Ascending aorta (tissue), 2 donors: ENCODE results near the gene RPS6KA2. TPM values are rescaled to one million over a fixed set of nuclear protein-coding genes. Genes with fewer than 3 reads are reported as not detected.

Experiments used
- DNase-seq, 2 donors: peaks; one replicate each; pipeline ENCODE4 v3.0.0-alpha.2; 2019; ENCODE audit warnings: low spot score in 2 of 2
- H3K27ac ChIP-seq, 2 donors: fragments of 200-600 bp; sonication (generic); one replicate each; pipeline ENCODE4 v1.5.1; 2016 to 2017; ENCODE audit warnings: mild to moderate bottlenecking in 1 of 2
- H3K27me3 ChIP-seq: fragments of 200-600 bp; sonication (generic); one replicate; pipeline ENCODE4 v1.5.1; 2017
- H3K36me3 ChIP-seq, 2 donors: fragments of 200-600 bp; sonication (generic); one replicate each; pipeline ENCODE4 v1.5.1; 2016
- H3K4me1 ChIP-seq, 2 donors: fragments of 200-600 bp; sonication (generic); one replicate each; pipeline ENCODE4 v1.5.1; 2016 to 2017; ENCODE audit warnings: mild to moderate bottlenecking in 1 of 2
- H3K4me3 ChIP-seq, 2 donors: fragments of 200-600 bp; sonication (generic); one replicate each; pipeline ENCODE4 v1.5.1; 2016 to 2017; ENCODE audit warnings: mild to moderate bottlenecking in 1 of 2
- H3K9me3 ChIP-seq, 2 donors: fragments of 200-600 bp; sonication (generic); one replicate each; pipeline ENCODE4 v1.5.1; 2016
- intact Hi-C: fragments of 100-400 bp; cut with DNase I; formaldehyde crosslinking; loops from one replicate; pipeline ENCODE4 v1.15.1; 2023
- total RNA-seq: library from RNA; depleted of rRNA; stranded (reverse); fragments of >200 nt; gene quantifications from one replicate; pipeline ENCODE4 v1.1.0, GENCODE V29; 2016
- TF ChIP-seq, protein P1 (sequence below), 3 experiments: fragments of 200-600 bp in 2 of 3; fragments of 450-650 bp in 1 of 3; sonication (generic) in 2 of 3; IDR thresholded peaks; one replicate each; pipeline ENCODE4 v1.5.1; 2016 to 2019; ENCODE audit warnings: antibody characterized with exemption in 3 of 3, mild to moderate bottlenecking in 1 of 3, moderate library complexity in 1 of 3

RPS6KA2 gene
- total RNA-seq, 1 donor from 2014 or later: 196 TPM

DNA sequence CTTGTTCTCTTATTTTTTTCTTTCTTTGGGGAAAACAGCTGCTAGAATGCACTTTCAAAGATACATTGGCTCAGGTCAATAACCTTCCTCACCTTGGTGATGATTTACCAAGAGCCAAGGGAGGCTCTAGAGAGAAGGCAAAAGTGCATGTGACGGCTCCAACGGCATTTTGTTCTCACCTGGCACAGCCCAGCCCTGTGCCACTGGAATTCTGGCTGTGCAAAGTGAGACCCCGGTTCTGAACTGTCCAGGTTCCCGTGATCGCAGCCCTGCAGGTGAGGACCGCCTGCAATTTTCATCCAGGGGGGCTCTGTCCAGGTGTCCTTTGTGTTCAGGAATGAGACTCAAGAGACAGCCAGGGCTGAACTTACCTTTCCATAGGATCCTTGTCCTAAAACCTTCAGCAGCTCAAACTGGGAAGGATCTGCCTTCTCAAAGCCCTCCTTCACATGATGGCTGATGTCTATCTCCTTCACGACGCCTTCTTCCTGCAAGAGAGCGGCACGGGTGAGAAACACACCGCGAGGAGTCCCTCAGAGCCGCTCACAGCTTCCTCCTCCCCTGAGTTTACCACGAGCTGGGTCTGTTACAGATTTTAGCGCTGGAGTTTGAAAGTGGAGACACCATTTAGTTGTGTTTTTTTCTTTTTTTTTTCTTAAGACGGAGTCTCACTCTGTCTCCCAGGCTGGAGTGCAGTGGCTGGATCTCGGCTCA, 88.6 kb downstream of the RPS6KA2 start:
- H3K4me1 ChIP-seq: no peaks in the 10 kb centered on the region
- no peaks in the 10 kb centered on the region for H3K27me3 ChIP-seq
- peaks cover 0 to 31% of the 10 kb centered on the region in 2 donors for H3K36me3 ChIP-seq
- TF ChIP-seq, protein P1, sequence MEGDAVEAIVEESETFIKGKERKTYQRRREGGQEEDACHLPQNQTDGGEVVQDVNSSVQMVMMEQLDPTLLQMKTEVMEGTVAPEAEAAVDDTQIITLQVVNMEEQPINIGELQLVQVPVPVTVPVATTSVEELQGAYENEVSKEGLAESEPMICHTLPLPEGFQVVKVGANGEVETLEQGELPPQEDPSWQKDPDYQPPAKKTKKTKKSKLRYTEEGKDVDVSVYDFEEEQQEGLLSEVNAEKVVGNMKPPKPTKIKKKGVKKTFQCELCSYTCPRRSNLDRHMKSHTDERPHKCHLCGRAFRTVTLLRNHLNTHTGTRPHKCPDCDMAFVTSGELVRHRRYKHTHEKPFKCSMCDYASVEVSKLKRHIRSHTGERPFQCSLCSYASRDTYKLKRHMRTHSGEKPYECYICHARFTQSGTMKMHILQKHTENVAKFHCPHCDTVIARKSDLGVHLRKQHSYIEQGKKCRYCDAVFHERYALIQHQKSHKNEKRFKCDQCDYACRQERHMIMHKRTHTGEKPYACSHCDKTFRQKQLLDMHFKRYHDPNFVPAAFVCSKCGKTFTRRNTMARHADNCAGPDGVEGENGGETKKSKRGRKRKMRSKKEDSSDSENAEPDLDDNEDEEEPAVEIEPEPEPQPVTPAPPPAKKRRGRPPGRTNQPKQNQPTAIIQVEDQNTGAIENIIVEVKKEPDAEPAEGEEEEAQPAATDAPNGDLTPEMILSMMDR (IDR thresholded peaks at IDR 0.05): no peak
- no peak overlapping the region for H3K27ac ChIP-seq
- H3K9me3 ChIP-seq: no peaks in the 10 kb centered on the region
- intact Hi-C loops: no loop called here
- DNase-seq: no peak
- no peak overlapping the region for H3K4me3 ChIP-seq

DNA sequence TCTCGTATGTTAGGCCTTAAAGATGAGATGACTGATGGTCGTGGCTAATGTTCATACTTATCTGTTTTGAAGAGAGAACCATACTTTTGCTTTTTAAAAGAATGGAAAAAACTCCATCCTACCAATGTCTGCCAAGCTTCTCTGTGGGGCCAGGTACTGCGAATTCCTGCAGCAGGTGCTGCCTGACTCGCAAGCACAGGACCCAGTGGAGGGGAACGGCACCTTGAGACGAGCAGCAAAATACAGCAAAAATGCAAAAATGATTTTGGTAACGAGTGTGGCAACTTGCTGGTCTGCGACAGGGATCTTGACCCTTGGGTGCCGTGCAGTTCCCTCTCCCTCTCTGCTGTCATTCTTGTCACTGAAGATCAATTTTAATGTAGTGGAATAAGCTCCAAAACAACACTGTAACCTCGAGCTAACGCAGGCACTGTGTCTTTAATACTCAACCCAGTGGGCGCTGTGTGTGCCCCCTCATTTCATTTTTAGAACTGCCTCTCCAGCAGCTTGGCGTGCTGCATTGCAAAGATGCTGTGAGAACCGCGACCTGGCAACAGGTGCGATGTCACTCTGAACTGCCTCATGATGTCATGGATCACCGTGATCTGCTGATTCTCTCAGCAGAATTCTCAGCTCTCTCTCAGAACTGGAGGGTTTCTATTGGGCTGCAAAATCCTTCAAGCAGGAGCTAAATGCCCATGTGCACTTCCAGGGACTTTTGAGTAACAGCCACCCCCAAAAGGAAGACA, 92.2 kb downstream of the RPS6KA2 start:
- H3K4me3 ChIP-seq: no peak overlapping the region
- H3K36me3 ChIP-seq: peaks cover 6 to 44% of the 10 kb centered on the region in 2 donors
- no peaks in the 10 kb centered on the region for H3K9me3 ChIP-seq
- DNase-seq: no peak
- H3K27ac ChIP-seq: no peak overlapping the region
- no peaks in the 10 kb centered on the region for H3K4me1 ChIP-seq
- TF ChIP-seq, protein P1 (IDR thresholded peaks at IDR 0.05): no peak
- no peaks in the 10 kb centered on the region for H3K27me3 ChIP-seq
- intact Hi-C loops: no loop called here

DNA sequence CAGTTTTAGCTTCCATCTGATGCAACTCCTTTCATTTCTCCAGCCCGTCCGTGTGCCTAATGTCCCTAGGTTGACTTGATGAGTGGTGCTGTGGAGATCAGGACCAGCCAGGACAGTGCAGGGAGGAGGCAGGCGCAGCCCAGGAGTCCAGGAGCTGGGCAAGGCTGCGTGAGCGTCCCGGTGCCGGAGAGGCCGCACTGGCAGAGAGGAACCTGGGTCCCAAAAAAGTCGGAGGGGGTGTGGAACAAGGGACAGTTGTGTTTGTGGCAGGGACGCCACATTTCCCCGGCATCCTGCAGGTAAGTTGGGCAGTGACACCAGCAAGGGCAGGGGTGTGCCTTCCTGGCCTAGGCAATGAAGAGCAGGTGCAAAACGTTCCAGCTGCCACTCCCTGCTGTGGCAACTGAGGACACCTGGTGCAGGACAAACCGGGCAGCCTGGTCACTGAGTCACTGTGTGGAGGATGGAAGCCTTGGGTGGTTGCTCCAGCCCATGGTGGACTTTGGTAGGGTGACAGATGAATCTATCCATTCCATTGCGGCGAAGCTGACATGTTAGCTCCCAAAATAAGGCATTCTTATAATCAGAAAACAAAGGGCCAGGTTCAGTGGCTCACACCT, 93.7 kb downstream of the RPS6KA2 start:
- DNase-seq: no peak
- Histone ChIP-seq H3K36me3 (peaks cover 6 to 48% of the 10 kb centered on the region in 2 donors), H3K27me3 (no peaks in the 10 kb centered on the region), H3K4me1 (no peaks in the 10 kb centered on the region), H3K9me3 (no peaks in the 10 kb centered on the region), H3K4me3 (no peak overlapping the region), H3K27ac (no peak overlapping the region)
- intact Hi-C loops: no loop called here
- TF ChIP-seq, protein P1 (IDR thresholded peaks at IDR 0.05): no peak

DNA sequence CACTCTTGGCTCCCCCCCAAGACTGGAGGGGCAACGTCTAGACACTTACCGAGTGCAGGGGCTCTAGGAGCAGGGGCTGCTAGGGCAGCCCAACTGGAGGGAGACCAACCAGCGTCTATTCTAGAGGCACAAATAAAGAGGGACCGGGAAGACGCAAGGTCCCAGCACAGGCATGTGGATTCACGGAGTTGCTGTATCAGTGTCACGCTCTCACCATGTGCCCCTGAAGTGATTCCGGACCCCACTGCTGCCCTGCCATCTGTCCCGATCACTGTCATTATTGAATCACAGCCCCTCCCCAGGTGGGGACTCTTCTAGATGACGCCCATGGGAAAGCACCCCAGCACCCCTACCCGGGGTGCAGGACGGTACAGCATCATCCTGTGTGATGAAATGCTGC, 94.7 kb downstream of the RPS6KA2 start:
- Histone ChIP-seq H3K9me3 (no peaks in the 10 kb centered on the region), H3K36me3 (peaks cover 6 to 45% of the 10 kb centered on the region in 2 donors), H3K27ac (no peak overlapping the region), H3K27me3 (no peaks in the 10 kb centered on the region), H3K4me3 (no peak overlapping the region), H3K4me1 (no peaks in the 10 kb centered on the region)
- no peak for DNase-seq
- TF ChIP-seq, protein P1 (IDR thresholded peaks at IDR 0.05): no peak
- intact Hi-C loops: no loop called here

DNA sequence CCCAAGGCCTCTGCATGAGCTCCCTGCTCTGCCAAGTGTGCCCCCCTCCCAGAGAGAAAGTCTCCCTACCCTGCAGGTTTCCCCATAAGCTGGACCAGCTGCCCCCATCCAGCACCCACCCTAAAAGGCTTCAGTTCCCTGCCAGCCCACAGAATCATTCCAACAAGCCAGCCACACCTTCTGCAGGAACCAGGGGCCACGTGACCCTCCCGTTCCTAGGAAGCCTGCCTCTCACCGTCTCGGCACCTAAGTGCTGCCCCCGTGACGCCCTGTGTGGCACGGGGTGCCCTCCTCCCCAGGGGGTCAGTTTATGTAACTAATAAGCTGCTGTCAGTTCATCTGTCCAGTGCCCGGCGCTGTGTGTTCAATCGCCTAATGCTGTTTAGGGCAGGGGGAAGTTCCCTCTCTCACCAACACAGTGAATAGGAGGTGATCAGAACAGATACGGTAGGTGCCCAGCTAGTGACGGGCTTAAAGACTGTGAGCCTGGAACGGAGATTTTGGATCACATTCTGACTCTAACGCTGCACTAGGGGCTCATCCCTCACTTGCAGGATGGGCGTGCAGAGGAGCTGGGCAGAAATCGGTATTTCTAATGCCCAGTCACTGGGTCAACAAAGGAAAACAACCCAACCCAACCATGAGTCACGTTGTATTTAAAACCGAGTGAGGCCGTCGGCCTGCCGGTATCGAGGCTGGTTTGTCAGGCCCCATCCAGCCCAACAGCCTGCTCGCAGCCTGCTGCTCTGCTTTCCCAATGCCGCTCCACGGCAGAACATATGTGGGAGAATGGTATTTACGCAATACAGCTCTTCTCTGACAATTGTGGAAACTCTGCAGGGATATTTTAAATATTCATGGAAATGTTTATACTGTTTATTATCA, 96.6 kb downstream of the RPS6KA2 start:
- Histone ChIP-seq H3K4me3 (no peak overlapping the region), H3K36me3 (peaks cover 6 to 32% of the 10 kb centered on the region in 2 donors), H3K9me3 (no peaks in the 10 kb centered on the region), H3K27ac (no peak overlapping the region), H3K4me1 (no peaks in the 10 kb centered on the region), H3K27me3 (no peaks in the 10 kb centered on the region)
- intact Hi-C loops: no loop called here
- no peak for DNase-seq
- TF ChIP-seq, protein P1 (IDR thresholded peaks at IDR 0.05): no peak
